AG08396 (cell line): ENCODE measurements around the gene CNTNAP3.
"Not testable (repeated sequence)": the region's sequence is repeated elsewhere in the genome, so short reads cannot be mapped to it uniquely, and the experiment has no call there.

Experiments
- DNase-seq: peaks from one replicate; pipeline ENCODE4 v3.0.0; 2012; ENCODE audit warnings: low spot score, mixed read lengths

The CNTNAP3 gene

DNA sequence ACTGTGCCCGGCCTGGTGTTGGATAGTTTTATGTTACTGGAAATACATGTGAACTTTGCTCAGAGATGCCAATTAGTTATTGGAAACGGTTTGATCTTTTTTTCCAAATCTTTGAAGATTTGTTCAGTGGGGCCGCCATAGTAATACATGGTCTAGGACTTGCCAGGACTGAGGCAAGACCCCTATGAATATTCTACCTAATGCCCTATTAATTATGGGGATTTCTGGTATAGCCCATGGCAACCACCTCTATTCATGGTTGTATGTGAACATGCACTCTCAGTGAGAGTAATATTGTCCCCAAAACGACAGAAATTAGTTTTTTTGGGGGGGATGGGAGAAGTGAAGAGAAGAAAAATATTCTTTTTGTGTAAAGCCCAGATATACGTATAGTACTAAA, 220.3 kb downstream of the CNTNAP3 start:
- DNase-seq = not testable (repeated sequence)

DNA sequence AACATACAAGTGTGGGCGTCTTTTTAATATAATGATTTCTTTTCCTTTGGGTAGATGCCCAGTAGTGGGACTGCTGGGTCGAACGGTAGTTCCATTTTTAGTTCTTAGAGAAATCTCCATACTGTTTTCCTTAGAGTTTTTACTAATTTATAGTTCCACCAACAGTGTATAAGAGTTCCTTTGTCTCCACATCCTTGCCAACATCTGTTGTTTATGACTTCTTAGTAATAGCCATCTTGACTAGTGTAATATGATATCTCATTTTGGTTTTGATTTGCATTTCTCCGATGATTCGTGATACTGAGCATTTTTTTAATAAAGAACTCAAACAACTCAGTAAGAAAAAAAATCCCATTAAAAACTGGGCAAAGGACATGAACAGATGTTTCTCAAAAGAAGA, 225.0 kb downstream of the CNTNAP3 start:
- not testable (repeated sequence) for DNase-seq

DNA sequence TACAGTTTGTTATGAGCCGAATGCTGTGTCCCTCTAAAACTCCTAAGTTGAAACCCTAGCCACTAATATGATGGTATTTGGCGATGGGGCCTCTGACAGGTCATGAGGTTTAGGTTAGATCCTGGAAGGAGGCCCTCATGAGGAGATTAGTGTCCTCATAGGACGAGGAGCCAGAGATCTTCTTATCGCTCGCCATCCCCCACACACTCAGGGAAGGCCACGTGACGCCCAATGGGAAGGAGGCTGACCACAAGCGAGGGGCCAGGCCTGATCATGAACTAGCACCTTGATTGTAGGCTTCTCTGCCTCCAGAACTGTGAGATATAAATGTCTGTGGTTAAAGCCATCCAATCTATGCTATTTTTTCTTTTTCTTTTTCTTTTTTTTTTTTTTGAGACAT, 233.5 kb downstream of the CNTNAP3 start:
- not testable (repeated sequence) for DNase-seq

- not testable (repeated sequence) for DNase-seq
These were observed 241.1 kb downstream of the CNTNAP3 start for GRCh38 chr9:39046833-39047232.

GRCh38 chr9:39042352-39042803, 245.6 kb downstream of the CNTNAP3 start:
- not testable (repeated sequence) for DNase-seq

- DNase-seq = not testable (repeated sequence)
These were observed 246.2 kb downstream of the CNTNAP3 start for GRCh38 chr9:39041774-39042173.

GRCh38 chr9:39039148-39039547, 248.8 kb downstream of the CNTNAP3 start:
- not testable (repeated sequence) for DNase-seq

DNA sequence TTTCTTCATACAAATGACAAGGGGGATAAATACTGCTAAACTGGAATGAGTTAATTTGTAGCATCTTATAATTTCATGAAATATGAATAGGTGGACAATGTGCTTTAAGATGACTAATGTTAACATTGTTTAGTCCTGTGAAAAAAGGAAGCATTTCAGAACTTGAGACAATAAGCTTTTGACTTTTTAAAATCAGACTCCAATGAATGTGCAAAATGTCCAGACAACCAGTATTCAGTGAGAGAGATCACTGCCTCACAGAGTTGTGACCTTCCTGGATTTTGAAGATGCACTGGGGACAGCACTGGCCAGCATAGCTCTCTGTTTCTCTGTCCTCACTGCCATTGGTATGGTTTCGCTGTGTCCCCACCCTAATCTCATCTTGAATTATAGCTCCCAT, 249.7 kb downstream of the CNTNAP3 start:
- DNase-seq = not testable (repeated sequence)

- DNase-seq = not testable (repeated sequence)
These were observed 254.1 kb downstream of the CNTNAP3 start for GRCh38 chr9:39033849-39034248.

DNA sequence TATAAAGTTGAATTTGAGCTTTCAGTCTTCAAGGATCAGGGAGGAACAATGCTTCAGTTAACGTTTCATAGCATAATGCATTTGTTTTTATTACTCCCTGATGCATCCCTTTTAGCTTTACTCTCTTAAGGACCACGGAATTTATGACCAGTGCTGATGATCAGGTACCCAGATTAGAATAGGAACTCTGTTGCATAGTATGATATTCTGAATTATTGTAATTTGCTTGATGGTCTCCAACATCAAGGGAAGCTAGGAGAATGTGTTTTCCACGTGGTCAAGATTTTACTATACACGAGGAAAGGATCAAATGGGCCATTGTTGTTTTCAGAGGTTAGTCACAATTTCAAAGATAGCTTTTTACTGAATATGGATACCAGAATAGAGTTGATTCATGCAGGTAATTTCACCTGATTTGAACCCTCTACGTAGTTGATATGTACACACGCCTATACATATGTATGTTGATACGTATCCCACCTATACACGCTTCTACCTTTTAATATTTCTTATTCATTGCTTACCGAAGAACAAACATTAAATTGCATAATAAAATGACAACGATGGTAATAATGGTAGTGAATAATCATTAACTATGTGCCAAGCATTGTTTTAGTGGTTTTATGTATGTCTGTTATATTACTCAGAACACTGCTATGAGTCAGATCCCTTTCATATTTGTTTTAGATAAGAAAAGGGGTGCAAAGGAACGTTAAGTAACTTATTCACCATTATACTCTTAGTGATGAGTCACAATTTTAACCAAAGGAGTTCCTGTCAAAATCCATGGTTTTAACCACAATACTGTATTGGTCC, 257.6 kb downstream of the CNTNAP3 start:
- not testable (repeated sequence) for DNase-seq

DNA sequence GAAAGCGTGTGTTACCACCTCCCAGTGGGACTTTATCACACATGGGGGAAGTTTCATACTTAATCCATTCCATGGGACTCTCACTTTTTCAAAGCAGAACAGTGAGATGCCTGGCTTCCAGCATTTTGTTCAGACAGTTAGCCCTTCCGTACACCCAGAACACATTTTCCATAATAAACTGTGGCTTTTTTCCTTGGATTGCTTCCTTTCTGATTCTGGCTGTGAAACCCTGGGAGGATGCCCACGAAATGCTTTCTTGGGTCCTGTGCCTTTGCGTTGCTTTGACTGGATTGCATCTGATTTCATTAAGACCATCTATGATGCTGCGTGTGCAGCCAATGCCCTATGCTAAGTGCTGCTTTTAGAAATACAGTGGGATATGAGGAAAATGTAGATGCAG, 259.1 kb downstream of the CNTNAP3 start:
- DNase-seq = not testable (repeated sequence)

DNA sequence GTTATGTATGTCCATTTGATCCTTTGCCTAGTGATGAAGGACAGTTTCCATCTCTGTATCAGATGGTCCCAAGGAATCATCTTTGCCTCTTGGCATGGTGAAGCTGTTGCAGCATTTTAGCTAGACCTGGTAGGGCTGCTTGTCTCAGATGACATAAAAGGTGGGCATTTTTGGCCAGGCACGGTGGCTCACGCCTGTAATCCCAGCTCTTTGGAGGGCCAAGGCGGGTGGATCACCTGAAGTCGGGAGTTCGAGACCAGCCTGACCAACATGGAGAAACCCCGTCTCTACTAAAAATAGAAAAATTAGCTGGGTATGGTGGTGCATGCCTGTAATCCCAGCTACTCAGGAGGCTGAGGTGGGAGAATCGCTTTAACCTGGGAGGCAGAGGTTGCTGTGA, 259.8 kb downstream of the CNTNAP3 start:
- not testable (repeated sequence) for DNase-seq

- DNase-seq = not testable (repeated sequence)
These were observed 261.9 kb downstream of the CNTNAP3 start for GRCh38 chr9:39025911-39026588.
